Osteoblast (primary cell): ENCODE measurements around the gene SIPA1L2. TPM values are rescaled to one million over a fixed set of nuclear protein-coding genes. Genes with fewer than 3 reads are reported as not detected.

Experiments used
- DNase-seq: peaks from one replicate; pipeline ENCODE4 v3.0.0; 2011; ENCODE audit warnings: low spot score, mixed read lengths; ENCODE audit not compliant: insufficient read length; ENCODE audit errors: missing footprints
- H2AFZ ChIP-seq: 2 replicates; pipeline ENCODE4 v1.6.0; 2011; ENCODE audit warnings: mild to moderate bottlenecking, low read length
- H3K27ac ChIP-seq: 2 replicates; pipeline ENCODE4 v1.5.1; 2011; ENCODE audit warnings: mild to moderate bottlenecking, low read depth, low read length, moderate library complexity
- H3K27me3 ChIP-seq: 2 replicates; pipeline ENCODE4 v1.6.0; 2012; ENCODE audit warnings: mild to moderate bottlenecking, control low read depth, inconsistent platforms, low read length, moderate library complexity; ENCODE audit not compliant: insufficient read depth
- H3K36me3 ChIP-seq: 2 replicates; pipeline ENCODE4 v1.5.1; 2011; ENCODE audit warnings: mild to moderate bottlenecking, low read length, control low read depth, moderate library complexity; ENCODE audit not compliant: insufficient read depth
- H3K4me1 ChIP-seq: 2 replicates; pipeline ENCODE4 v1.5.1; 2011; ENCODE audit warnings: mild to moderate bottlenecking, low read length, control low read depth, moderate library complexity; ENCODE audit not compliant: insufficient read depth
- H3K4me2 ChIP-seq: 2 replicates; pipeline ENCODE4 v1.6.0; 2011; ENCODE audit warnings: mild to moderate bottlenecking, low read length; ENCODE audit not compliant: insufficient read depth
- H3K4me3 ChIP-seq: fragments of 200-600 bp; sonication (generic); 3 replicates; pipeline ENCODE4 v1.5.1; 2012; ENCODE audit warnings: mild to moderate bottlenecking, low read length, inconsistent platforms; ENCODE audit not compliant: insufficient read depth
- H3K79me2 ChIP-seq: 2 replicates; pipeline ENCODE4 v1.6.0; 2012; ENCODE audit warnings: mild to moderate bottlenecking, low read length, control low read depth, inconsistent platforms; ENCODE audit not compliant: insufficient read depth
- H3K9me3 ChIP-seq: 2 replicates; pipeline ENCODE4 v1.5.1; 2011; ENCODE audit warnings: low read depth, low read length, control low read depth
- H4K20me1 ChIP-seq: 2 replicates; pipeline ENCODE4 v1.6.0; 2012; ENCODE audit warnings: mild to moderate bottlenecking, low read length, control low read depth; ENCODE audit not compliant: insufficient read depth
- CTCF ChIP-seq: IDR thresholded peaks from 2 replicates; pipeline ENCODE4 v1.5.1; 2011; ENCODE audit warnings: mild to moderate bottlenecking, low read depth, low read length, moderate library complexity; ENCODE audit errors: extremely low read depth
- total RNA-seq: library from RNA; depleted of rRNA; stranded (reverse); fragments of >200 nt; gene quantifications from 2 replicates; pipeline ENCODE4 v1.2.3, GENCODE V29; 2012

Gene SIPA1L2
- total RNA-seq, 1 donor: 6.9 TPM

DNA sequence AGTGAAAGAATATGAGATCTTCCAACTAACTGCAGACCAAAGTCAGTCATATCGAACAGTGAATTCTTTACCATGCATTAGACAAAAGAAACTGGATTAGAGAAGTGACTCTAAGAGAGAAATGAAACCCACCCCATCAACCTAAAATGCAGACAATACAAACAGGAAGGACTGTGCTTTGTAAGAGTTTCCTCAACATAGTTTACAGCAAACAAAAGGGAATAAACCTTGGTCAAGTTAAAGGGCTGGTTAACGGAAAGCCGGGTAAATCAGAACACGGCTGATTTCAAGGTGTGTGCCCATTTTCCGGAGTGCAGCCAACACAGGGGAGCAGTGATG is 39.2 kb downstream of the SIPA1L2 start:
- Histone ChIP-seq H3K36me3 (no peaks in the 10 kb centered on the region), H3K9me3 (no peaks in the 10 kb centered on the region), H3K27ac (no peak overlapping the region), H2AFZ (no peak overlapping the region), H3K27me3 (no peaks in the 10 kb centered on the region), H4K20me1 (no peaks in the 10 kb centered on the region), H3K4me1 (no peaks in the 10 kb centered on the region), H3K4me2 (no peak overlapping the region), H3K79me2 (no peaks in the 10 kb centered on the region), H3K4me3 (no peak overlapping the region)
- DNase-seq: peak; percentile 41
- TF ChIP-seq CTCF: no peak

DNA sequence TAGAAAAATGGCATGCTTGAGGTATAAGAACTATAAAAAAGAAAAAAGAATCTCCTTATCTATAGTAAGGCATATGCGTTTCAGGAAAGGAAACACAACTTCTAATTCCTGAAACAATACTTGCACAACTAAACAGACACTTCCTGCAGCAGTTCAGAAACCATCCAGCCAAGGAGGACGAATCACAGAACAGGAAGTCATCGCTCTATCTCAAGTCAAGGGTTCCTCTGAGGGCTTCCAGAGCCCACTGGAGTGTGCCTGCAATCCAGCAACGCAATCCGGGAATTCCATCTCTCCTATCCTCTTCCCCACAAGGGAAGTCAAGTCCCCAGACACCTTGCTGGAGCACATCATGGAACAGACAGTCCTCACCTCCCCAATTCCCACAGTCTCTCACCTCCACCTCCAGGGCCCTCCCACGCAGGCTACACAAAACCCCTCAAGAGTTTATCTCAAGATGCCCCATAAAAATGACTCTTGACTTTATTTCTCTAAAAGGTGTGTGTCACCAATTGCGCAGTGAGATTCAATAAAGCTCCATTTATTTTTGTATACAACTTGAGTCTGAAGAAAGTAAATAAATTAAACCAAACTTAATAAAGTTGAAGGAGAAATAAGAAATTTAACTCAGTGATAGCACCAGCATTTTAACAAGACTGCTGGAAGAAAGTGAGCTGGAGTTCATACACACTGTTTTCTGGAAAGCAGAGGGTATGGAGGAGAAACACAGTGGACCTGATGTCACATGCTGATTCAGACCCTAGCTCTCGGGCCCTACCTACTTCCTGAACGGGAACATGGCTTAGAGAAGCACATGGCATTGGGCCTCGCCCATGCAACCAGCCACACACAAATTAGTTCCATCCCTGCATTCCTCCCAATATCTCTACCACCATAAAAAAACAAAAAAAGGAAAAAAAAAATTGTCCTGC is 39.9 kb downstream of the SIPA1L2 start:
- TF ChIP-seq CTCF: no peak
- H3K79me2 ChIP-seq: no peaks in the 10 kb centered on the region
- H2AFZ ChIP-seq: no peak overlapping the region
- H3K27me3 ChIP-seq: no peaks in the 10 kb centered on the region
- no peak overlapping the region for H3K4me3 ChIP-seq
- no peak overlapping the region for H3K27ac ChIP-seq
- H3K4me2 ChIP-seq: no peak overlapping the region
- no peaks in the 10 kb centered on the region for H3K9me3 ChIP-seq
- no peak for DNase-seq
- no peaks in the 10 kb centered on the region for H3K36me3 ChIP-seq
- H3K4me1 ChIP-seq: no peaks in the 10 kb centered on the region
- no peaks in the 10 kb centered on the region for H4K20me1 ChIP-seq

DNA sequence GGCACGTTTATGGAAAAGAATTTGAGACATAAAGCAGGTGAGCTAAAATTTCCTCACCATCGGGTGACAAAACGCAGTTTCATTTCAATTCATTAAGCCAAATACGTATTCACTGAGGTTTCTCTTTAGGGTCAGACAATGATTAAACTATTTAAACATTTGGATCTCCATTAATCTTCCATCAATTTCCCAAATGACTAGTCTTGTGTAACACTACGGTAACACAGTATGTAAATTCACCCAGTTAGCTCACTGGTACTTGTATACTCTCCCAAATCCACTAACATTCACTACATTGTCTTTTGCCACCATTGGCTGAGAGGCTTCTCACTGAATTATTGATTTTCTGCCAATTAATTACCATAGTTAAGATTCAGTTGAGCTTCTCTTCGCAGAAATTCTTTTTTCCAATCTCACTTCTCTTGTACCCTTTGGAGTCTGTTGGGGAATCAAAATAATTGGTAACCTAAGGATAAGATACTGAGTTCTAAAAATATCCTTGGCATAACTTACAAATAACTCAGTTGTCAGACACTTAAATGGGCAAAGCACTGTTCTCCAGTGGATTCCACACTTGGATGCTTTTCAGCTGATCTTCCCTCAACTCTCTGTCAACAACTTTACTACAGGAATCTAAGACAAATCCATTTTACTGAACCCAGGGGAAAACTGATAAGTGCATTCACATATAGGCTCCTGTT is 40.7 kb downstream of the SIPA1L2 start:
- peak; percentile 19 for DNase-seq
- H4K20me1 ChIP-seq: no peaks in the 10 kb centered on the region
- no peak for TF ChIP-seq CTCF
- H3K4me3 ChIP-seq: no peak overlapping the region
- no peak overlapping the region for H3K27ac ChIP-seq
- H2AFZ ChIP-seq: no peak overlapping the region
- H3K36me3 ChIP-seq: no peaks in the 10 kb centered on the region
- no peaks in the 10 kb centered on the region for H3K79me2 ChIP-seq
- H3K9me3 ChIP-seq: no peaks in the 10 kb centered on the region
- H3K4me1 ChIP-seq: no peaks in the 10 kb centered on the region
- H3K27me3 ChIP-seq: no peaks in the 10 kb centered on the region
- H3K4me2 ChIP-seq: no peak overlapping the region
